B cell (primary cell): ENCODE data around the gene C6orf47. TPM values are rescaled to one million over a fixed set of nuclear protein-coding genes. Genes with fewer than 3 reads are reported as not detected.
A peak's percentile ranks its signal among the peaks of the same experiment; 100 is the strongest.

Experiments used
- ATAC-seq: fragments of 200-7000 bp; cut with Tn5 transposase; one replicate; pipeline ENCODE4 v1.10.0; 2021; ENCODE audit warnings: low read depth, mild to moderate bottlenecking, moderate number of reproducible peaks, moderate library complexity
- CTCF ChIA-PET: fragments of 350-600 bp; sonication (Branson Sonifier 250); formaldehyde crosslinking; loops from one replicate; lab custom pipeline; 2021; ENCODE audit warnings: antibody characterized with exemption, inconsistent platforms; lab: Charles Lee
- POLR2A ChIA-PET: fragments of 350-600 bp; sonication (Branson Sonifier 250); formaldehyde crosslinking; loops from one replicate; lab custom pipeline; 2021; ENCODE audit warnings: antibody characterized with exemption; lab: Charles Lee
- DNase-seq: peaks from one replicate; pipeline ENCODE4 v3.0.0; 2013
- H2AFZ ChIP-seq: 2 replicates; pipeline ENCODE4 v1.6.1; 2012; ENCODE audit warnings: mild to moderate bottlenecking, low read depth, low read length; ENCODE audit not compliant: insufficient read depth, poor library complexity, severe bottlenecking
- H3K27ac ChIP-seq, 2 donors: 1 replicate in 1 of 2; 2 replicates in 1 of 2; pipeline ENCODE4 v1.5.1; 2012 to 2013; ENCODE audit warnings: low read length in 2 of 2, mild to moderate bottlenecking in 2 of 2, moderate library complexity in 1 of 2
- H3K27me3 ChIP-seq, 4 experiments: fragments of 200-600 bp in 1 of 4; sonication (generic) in 1 of 4; replicated peaks in 1 of 4; 1 replicate in 2 of 4; 2 replicates in 2 of 4; pipeline versions ENCODE4 v1.6.1 to v1.7.0; 2013 to 2016; ENCODE audit warnings: low read length in 3 of 4, mild to moderate bottlenecking in 2 of 4, mixed read lengths in 1 of 4, moderate library complexity in 1 of 4; ENCODE audit not compliant: insufficient read depth in 4 of 4, control insufficient read depth in 3 of 4; ENCODE audit errors: control extremely low read depth in 1 of 4
- H3K36me3 ChIP-seq, 2 experiments: replicated peaks in 1 of 2; 1 replicate in 1 of 2; 2 replicates in 1 of 2; pipeline versions ENCODE4 v1.6.1 to v1.7.1; 2013; ENCODE audit warnings: low read length in 1 of 2; ENCODE audit not compliant: insufficient read depth in 2 of 2, control insufficient read depth in 1 of 2; ENCODE audit errors: control extremely low read depth in 1 of 2, extremely low read depth in 1 of 2
- H3K4me1 ChIP-seq, 2 donors: fragments of 200-600 bp in 1 of 2; sonication (generic) in 1 of 2; 1 replicate in 1 of 2; 2 replicates in 1 of 2; pipeline versions ENCODE4 v1.5.1 to v1.6.1; 2013 to 2017; ENCODE audit warnings: low read length in 2 of 2; ENCODE audit not compliant: control insufficient read depth in 2 of 2, insufficient read depth in 2 of 2
- H3K4me2 ChIP-seq: replicated peaks from 2 replicates; pipeline ENCODE3; 2012; ENCODE audit warnings: mild to moderate bottlenecking, low read depth, low read length; ENCODE audit not compliant: poor library complexity, severe bottlenecking
- H3K4me3 ChIP-seq, 5 experiments: fragments of 200-600 bp in 1 of 5; sonication (generic) in 1 of 5; 1 replicate in 3 of 5; 2 replicates in 2 of 5; pipeline versions ENCODE4 v1.5.1 to v1.7.0; 2011 to 2016; ENCODE audit warnings: low read length in 4 of 5, mild to moderate bottlenecking in 4 of 5, low read depth in 2 of 5, control low read depth in 1 of 5, moderate library complexity in 1 of 5; ENCODE audit not compliant: insufficient read depth in 1 of 5; ENCODE audit errors: control extremely low read depth in 1 of 5, extremely low read depth in 1 of 5
- H3K79me2 ChIP-seq: fragments of 200-600 bp; sonication (generic); one replicate; pipeline ENCODE4 v1.6.0; 2016; ENCODE audit warnings: low read length; ENCODE audit not compliant: control insufficient read depth, insufficient read depth
- H3K9ac ChIP-seq: fragments of 200-600 bp; sonication (generic); 2 replicates; pipeline ENCODE4 v1.6.1; 2017; ENCODE audit warnings: mild to moderate bottlenecking, low read length, moderate library complexity
- H3K9me3 ChIP-seq, 3 donors: one replicate each; pipeline versions ENCODE4 v1.6.1 to v1.7.1; 2013; ENCODE audit warnings: low read length in 2 of 3; ENCODE audit not compliant: control insufficient read depth in 2 of 3, insufficient read depth in 1 of 3; ENCODE audit errors: control extremely low read depth in 1 of 3
- H4K20me1 ChIP-seq: 2 replicates; pipeline ENCODE4 v1.6.0; 2012; ENCODE audit warnings: mild to moderate bottlenecking, low read length; ENCODE audit not compliant: insufficient read depth, control insufficient read depth, poor library complexity, severe bottlenecking
- H3K27ac Mint-ChIP-seq: one replicate; pipeline ENCODE4 v1.8.0; 2021; ENCODE audit warnings: mixed read lengths
- H3K27me3 Mint-ChIP-seq: one replicate; pipeline ENCODE4 v1.8.0; 2021; ENCODE audit warnings: mixed read lengths
- H3K4me1 Mint-ChIP-seq: one replicate; pipeline ENCODE4 v1.8.0; 2021; ENCODE audit warnings: mixed read lengths
- H3K4me3 Mint-ChIP-seq: one replicate; pipeline ENCODE4 v1.8.0; 2021; ENCODE audit warnings: mixed read lengths
- H3K9me3 Mint-ChIP-seq: one replicate; pipeline ENCODE4 v1.8.0; 2022; ENCODE audit warnings: mixed read lengths; ENCODE audit not compliant: insufficient read depth
- EZH2 ChIP-seq: IDR thresholded peaks from 2 replicates; pipeline ENCODE4 v1.6.1; 2012; ENCODE audit warnings: borderline replicate concordance, low read depth, mild to moderate bottlenecking, moderate library complexity, low read length; ENCODE audit not compliant: insufficient read depth, poor library complexity, severe bottlenecking
- whole genome bisulfite sequencing: methylation state at CpG from one replicate; pipeline ENCODE4 v1.1.5; 2013; ENCODE audit warnings: missing lambda C conversion rate; ENCODE audit not compliant: insufficient coverage; 5-methylcytosine and 5-hydroxymethylcytosine counted together
- intact Hi-C: fragments of 100-400 bp; cut with micrococcal nuclease; formaldehyde crosslinking; loops from one replicate; pipeline ENCODE4 v1.10.0; 2022
- polyA plus RNA-seq: library from polyadenylated mRNA; depleted of rRNA; stranded (reverse); fragments of >200 nt; gene quantifications from 2 replicates; pipeline ENCODE4 v1.2.3, GENCODE V29; 2012
- total RNA-seq, 2 donors: library from RNA; stranded (reverse); fragments of 120-200 nt in 1 of 2; gene quantifications; 1 replicate in 1 of 2; 2 replicates in 1 of 2; pipeline versions ENCODE4 v1.2.3 to v1.2.4, GENCODE V29; 2013 to 2022
- TF ChIP-seq, protein P1 (sequence below): fragments of 200-600 bp; IDR thresholded peaks from one replicate; pipeline ENCODE4 v1.8.0; 2022; ENCODE audit warnings: antibody characterized with exemption, mild to moderate bottlenecking

The C6orf47 gene
- total and polyA plus RNA-seq, 2 donors (not counting 1 experiment from before 2014, with no cell fraction given): 7.6 to 34.0 TPM

DNA sequence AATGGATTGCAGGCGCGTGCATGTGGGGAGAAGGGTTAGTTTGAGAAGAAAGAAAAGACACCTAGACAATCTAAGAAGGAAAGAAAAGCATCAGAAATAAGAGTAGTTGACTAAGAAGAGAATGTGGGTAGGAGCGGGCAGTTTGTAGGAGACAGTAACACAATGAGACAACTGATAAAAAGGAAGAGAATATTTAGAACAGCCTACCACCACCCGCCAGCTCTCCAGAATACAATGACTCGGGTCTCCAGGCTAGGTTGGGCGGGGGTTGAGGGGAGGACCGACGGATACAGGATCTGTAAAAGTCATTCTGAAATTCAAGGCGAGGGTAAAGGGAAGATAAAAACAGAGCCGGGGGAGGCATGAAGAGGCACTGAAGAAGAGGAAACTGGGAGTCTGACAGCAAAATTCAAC, 41.8 kb upstream of the C6orf47 start:
- CTCF ChIA-PET: interaction anchor here (0.9 to 2.3 kb wide), 8 partner anchors 27 to 129 kb away, joined by 3 to 11 read pairs (median 6); partner anchors contain the start of genes DDAH2 and LSM2
- peaks cover 32% of the 10 kb centered on the region for H3K4me1 Mint-ChIP-seq
- ATAC-seq: no peak

More for the DNA sequence above, 41.8 kb upstream of the C6orf47 start:
- Histone ChIP-seq H3K9me3 (no peaks in the 10 kb centered on the region), H4K20me1 (no peaks in the 10 kb centered on the region), H3K27ac (peak overlapping the region; percentile 87 to 93), H3K79me2 (peaks cover 42% of the 10 kb centered on the region), H3K27me3 (no peaks in the 10 kb centered on the region), H3K36me3 (peaks cover 0 to 31% of the 10 kb centered on the region in 2 experiments), H3K9ac (peak overlapping the region; percentile 97), H3K4me1 (peaks cover 20 to 28% of the 10 kb centered on the region in 2 donors), H2AFZ (peak overlapping the region; percentile 89), H3K4me3 (peak overlapping the region; percentile 65 to 98 (median 96)), H3K4me2 (peak overlapping the region; percentile 75)
- Mint-ChIP-seq H3K27me3 (no peaks in the 10 kb centered on the region), H3K9me3 (no peaks in the 10 kb centered on the region), H3K27ac (peak overlapping the region; percentile 91), H3K4me3 (peak overlapping the region; percentile 98)
- no peak for DNase-seq
- no peak for TF ChIP-seq EZH2
- TF ChIP-seq, protein P1, sequence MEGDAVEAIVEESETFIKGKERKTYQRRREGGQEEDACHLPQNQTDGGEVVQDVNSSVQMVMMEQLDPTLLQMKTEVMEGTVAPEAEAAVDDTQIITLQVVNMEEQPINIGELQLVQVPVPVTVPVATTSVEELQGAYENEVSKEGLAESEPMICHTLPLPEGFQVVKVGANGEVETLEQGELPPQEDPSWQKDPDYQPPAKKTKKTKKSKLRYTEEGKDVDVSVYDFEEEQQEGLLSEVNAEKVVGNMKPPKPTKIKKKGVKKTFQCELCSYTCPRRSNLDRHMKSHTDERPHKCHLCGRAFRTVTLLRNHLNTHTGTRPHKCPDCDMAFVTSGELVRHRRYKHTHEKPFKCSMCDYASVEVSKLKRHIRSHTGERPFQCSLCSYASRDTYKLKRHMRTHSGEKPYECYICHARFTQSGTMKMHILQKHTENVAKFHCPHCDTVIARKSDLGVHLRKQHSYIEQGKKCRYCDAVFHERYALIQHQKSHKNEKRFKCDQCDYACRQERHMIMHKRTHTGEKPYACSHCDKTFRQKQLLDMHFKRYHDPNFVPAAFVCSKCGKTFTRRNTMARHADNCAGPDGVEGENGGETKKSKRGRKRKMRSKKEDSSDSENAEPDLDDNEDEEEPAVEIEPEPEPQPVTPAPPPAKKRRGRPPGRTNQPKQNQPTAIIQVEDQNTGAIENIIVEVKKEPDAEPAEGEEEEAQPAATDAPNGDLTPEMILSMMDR: no peak
- POLR2A ChIA-PET: interaction anchor here (1.1 to 1.9 kb wide), 6 partner anchors 25 to 160 kb away, joined by 3 to 16 read pairs (median 6); partner anchors contain the start of genes BAG6, DDAH2, HSPA1B and NEU1
- 0% methylated on average over 5 of the region's 10 CpGs for WGBS
- intact Hi-C loops: loop anchor here (5.0 kb wide), 1 partner anchor 35 kb away; the partner anchor contains the start of genes CSNK2B and LY6G5B
